Neural progenitor cell (in vitro differentiated cells): ENCODE results near the gene KLF4. TPM values are rescaled to one million over a fixed set of nuclear protein-coding genes. Genes with fewer than 3 reads are reported as not detected.

Experiments used
- DNase-seq: peaks from one replicate; pipeline ENCODE4 v3.0.0-alpha.2; 2016; ENCODE audit warnings: low spot score
- H2AFZ ChIP-seq: fragments of 200-600 bp; sonication (generic); replicated peaks from 2 replicates; pipeline ENCODE4 v1.6.1; 2016; ENCODE audit warnings: antibody characterized with exemption
- H3F3A ChIP-seq: fragments of 200-600 bp; sonication (generic); 2 replicates; pipeline ENCODE4 v1.6.1; 2016; ENCODE audit warnings: antibody characterized with exemption, low read depth
- H3K27ac ChIP-seq: fragments of 200-600 bp; sonication (generic); 2 replicates; pipeline ENCODE4 v1.5.1; 2016; ENCODE audit warnings: mild to moderate bottlenecking
- H3K27me3 ChIP-seq: fragments of 200-600 bp; sonication (generic); 2 replicates; pipeline ENCODE4 v1.6.1; 2016; ENCODE audit warnings: mild to moderate bottlenecking, moderate library complexity
- H3K36me3 ChIP-seq: fragments of 200-600 bp; sonication (generic); 2 replicates; pipeline ENCODE4 v1.5.1; 2016
- H3K4me1 ChIP-seq: fragments of 200-600 bp; sonication (generic); 2 replicates; pipeline ENCODE4 v1.6.1; 2016; ENCODE audit warnings: mixed run types
- H3K4me2 ChIP-seq: fragments of 200-600 bp; sonication (generic); 2 replicates; pipeline ENCODE4 v1.6.1; 2016
- H3K4me3 ChIP-seq: fragments of 200-600 bp; sonication (generic); 2 replicates; pipeline ENCODE4 v1.5.1; 2016
- H3K79me2 ChIP-seq: fragments of 200-600 bp; sonication (generic); 2 replicates; pipeline ENCODE4 v1.6.1; 2016; ENCODE audit warnings: low read depth
- H3K9ac ChIP-seq: fragments of 200-600 bp; sonication (generic); 2 replicates; pipeline ENCODE4 v1.6.1; 2016
- H3K9me3 ChIP-seq: fragments of 200-600 bp; sonication (generic); 2 replicates; pipeline ENCODE4 v1.5.1; 2016; ENCODE audit warnings: low read depth
- H4K20me1 ChIP-seq: fragments of 200-600 bp; sonication (generic); 2 replicates; pipeline ENCODE4 v1.6.1; 2016; ENCODE audit warnings: low read depth
- H3K27ac Mint-ChIP-seq: 3 replicates; pipeline ENCODE4 v1.8.0; 2021; ENCODE audit warnings: mixed read lengths
- H3K27me3 Mint-ChIP-seq: 2 replicates; pipeline ENCODE4 v1.8.0; 2022; ENCODE audit warnings: low read depth, mild to moderate bottlenecking, inconsistent platforms, moderate library complexity, mixed read lengths; ENCODE audit not compliant: insufficient read depth
- H3K36me3 Mint-ChIP-seq: 3 replicates; pipeline ENCODE4 v1.8.0; 2021; ENCODE audit warnings: mixed read lengths
- H3K4me1 Mint-ChIP-seq: 3 replicates; pipeline ENCODE4 v1.8.0; 2021; ENCODE audit warnings: mixed read lengths
- H3K4me3 Mint-ChIP-seq: 3 replicates; pipeline ENCODE4 v1.8.0; 2021; ENCODE audit warnings: mild to moderate bottlenecking, moderate library complexity, mixed read lengths
- H3K9me3 Mint-ChIP-seq: 3 replicates; pipeline ENCODE4 v1.8.0; 2020; ENCODE audit warnings: mixed read lengths
- EZH2 ChIP-seq: fragments of 200-600 bp; sonication (generic); IDR thresholded peaks from 2 replicates; pipeline ENCODE4 v1.6.1; 2017; ENCODE audit warnings: antibody characterized with exemption, mild to moderate bottlenecking, moderate library complexity
- EZH2phosphoT487 ChIP-seq: fragments of 200-600 bp; sonication (generic); IDR thresholded peaks from 2 replicates; pipeline ENCODE4 v1.6.1; 2017; ENCODE audit warnings: antibody characterized with exemption
- total RNA-seq: library from RNA; depleted of rRNA; stranded (reverse); fragments of >200 nt; gene quantifications from 2 replicates; pipeline ENCODE4 v1.2.3, GENCODE V29; 2015; ENCODE audit warnings: low replicate concordance
- TF ChIP-seq, protein P1 (sequence below): fragments of 200-600 bp; sonication (generic); IDR thresholded peaks from 2 replicates; pipeline ENCODE4 v1.5.1; 2017; ENCODE audit warnings: antibody characterized with exemption, mild to moderate bottlenecking

Gene KLF4
- total RNA-seq, 1 donor from 2014 or later = 0.51 TPM

DNA sequence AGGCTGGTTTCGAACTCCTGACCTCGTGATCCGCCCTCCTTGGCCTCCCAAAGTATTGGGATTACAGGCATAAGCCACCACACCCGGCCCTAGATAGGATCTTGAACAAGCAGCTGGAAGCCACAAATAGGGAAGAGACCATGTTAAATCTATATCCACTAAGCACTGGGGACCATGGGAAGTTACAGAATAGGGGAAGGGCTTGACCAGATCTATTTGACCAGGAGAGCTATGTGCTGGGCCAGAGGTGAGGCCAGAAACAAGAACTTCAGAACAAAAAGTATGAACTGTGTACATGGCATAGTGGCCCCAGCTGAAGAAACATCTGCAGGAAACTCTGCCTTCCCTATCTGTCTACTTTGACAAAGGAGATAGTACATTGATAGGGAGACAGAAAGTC is 10.8 kb downstream of the KLF4 start:
- Histone ChIP-seq H3K9me3 (no peaks in the 10 kb centered on the region), H3K4me2 (no peak overlapping the region), H3K9ac (no peak overlapping the region), H3K36me3 (no peaks in the 10 kb centered on the region), H2AFZ (peak overlapping the region; percentile 38), H3K79me2 (no peaks in the 10 kb centered on the region), H4K20me1 (no peaks in the 10 kb centered on the region), H3K4me3 (no peak overlapping the region), H3K27me3 (no peaks in the 10 kb centered on the region), H3K27ac (no peak overlapping the region), H3K4me1 (peaks cover 5% of the 10 kb centered on the region), H3F3A (peaks cover under 1% of the 10 kb centered on the region)
- H3K27me3 Mint-ChIP-seq = peaks cover 8% of the 10 kb centered on the region
- no peaks in the 10 kb centered on the region for H3K9me3 Mint-ChIP-seq
- H3K27ac Mint-ChIP-seq = no peak overlapping the region
- H3K4me3 Mint-ChIP-seq = no peak overlapping the region
- TF ChIP-seq EZH2 (no peak), EZH2phosphoT487 (no peak)
- TF ChIP-seq, protein P1, sequence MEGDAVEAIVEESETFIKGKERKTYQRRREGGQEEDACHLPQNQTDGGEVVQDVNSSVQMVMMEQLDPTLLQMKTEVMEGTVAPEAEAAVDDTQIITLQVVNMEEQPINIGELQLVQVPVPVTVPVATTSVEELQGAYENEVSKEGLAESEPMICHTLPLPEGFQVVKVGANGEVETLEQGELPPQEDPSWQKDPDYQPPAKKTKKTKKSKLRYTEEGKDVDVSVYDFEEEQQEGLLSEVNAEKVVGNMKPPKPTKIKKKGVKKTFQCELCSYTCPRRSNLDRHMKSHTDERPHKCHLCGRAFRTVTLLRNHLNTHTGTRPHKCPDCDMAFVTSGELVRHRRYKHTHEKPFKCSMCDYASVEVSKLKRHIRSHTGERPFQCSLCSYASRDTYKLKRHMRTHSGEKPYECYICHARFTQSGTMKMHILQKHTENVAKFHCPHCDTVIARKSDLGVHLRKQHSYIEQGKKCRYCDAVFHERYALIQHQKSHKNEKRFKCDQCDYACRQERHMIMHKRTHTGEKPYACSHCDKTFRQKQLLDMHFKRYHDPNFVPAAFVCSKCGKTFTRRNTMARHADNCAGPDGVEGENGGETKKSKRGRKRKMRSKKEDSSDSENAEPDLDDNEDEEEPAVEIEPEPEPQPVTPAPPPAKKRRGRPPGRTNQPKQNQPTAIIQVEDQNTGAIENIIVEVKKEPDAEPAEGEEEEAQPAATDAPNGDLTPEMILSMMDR = no peak
- DNase-seq = no peak
- H3K4me1 Mint-ChIP-seq = peaks cover 2% of the 10 kb centered on the region
- no peaks in the 10 kb centered on the region for H3K36me3 Mint-ChIP-seq

DNA sequence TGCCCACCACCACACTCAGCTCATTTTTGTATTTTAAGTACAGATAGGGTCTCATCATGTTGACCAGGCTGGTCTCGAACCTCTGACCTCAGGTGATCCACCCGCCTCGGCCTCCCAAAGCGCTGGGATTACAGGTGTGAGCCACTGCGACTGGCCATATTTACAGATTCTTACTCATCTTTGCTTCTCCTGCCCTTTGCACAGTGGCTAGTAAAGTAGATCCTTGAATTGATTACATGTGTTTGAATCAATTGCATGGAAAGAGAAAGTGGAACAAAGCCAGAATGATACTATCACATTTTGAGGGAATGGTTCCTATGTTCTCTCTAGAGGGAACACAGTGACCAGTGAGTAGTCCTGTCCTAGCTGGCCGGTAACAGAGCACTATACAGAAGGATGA is 15.4 kb downstream of the KLF4 start:
- Mint-ChIP-seq H3K9me3 (no peaks in the 10 kb centered on the region), H3K27me3 (peaks cover 8% of the 10 kb centered on the region), H3K4me1 (peaks cover 14% of the 10 kb centered on the region), H3K27ac (no peak overlapping the region), H3K36me3 (no peaks in the 10 kb centered on the region), H3K4me3 (no peak overlapping the region)
- H2AFZ ChIP-seq = no peak overlapping the region
- H3K79me2 ChIP-seq = no peaks in the 10 kb centered on the region
- no peak for DNase-seq
- no peak overlapping the region for H3K27ac ChIP-seq
- no peaks in the 10 kb centered on the region for H3K9me3 ChIP-seq
- peaks cover 19% of the 10 kb centered on the region for H3F3A ChIP-seq
- no peak overlapping the region for H3K4me3 ChIP-seq
- H3K36me3 ChIP-seq = no peaks in the 10 kb centered on the region
- H3K4me1 ChIP-seq = peaks cover 16% of the 10 kb centered on the region
- H3K4me2 ChIP-seq = no peak overlapping the region
- H3K27me3 ChIP-seq = no peaks in the 10 kb centered on the region
- H3K9ac ChIP-seq = no peak overlapping the region
- H4K20me1 ChIP-seq = no peaks in the 10 kb centered on the region
- TF ChIP-seq EZH2 (no peak), EZH2phosphoT487 (no peak)
- TF ChIP-seq, protein P1 = no peak

DNA sequence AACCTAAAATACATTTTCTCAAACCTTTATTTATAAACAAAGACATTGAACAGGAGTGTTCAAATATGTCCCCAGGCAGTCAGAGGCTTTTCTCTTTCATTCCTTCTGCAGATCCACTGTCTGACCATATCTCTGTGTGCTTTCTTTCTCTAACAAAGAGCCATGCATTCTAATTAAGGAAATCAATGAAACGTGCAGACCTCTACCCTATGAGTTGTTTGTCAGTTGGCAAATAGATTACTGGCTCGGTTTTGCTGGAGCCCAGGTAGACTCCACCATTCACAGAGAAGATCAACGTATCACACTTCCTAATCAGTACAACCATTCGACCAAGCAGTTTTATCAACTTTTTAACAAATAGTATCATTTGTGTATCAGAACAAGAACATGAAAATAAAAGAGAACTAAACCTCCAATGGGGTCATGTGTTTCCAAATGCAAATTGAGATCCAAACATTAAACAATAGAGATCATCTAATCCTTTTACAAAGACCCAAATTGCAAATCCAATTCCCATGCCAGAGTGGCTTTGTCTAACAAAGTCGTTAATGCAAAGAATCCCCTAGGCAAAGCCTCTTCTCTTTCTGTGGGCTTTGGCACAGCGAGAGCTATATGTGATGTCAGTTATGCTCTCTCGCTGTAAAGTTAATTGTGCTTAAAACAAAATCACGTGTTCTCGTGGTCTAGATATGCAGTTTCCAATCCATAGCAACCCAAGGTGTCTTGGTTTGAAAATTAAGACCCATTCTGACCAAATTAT is 16.8 kb downstream of the KLF4 start:
- no peaks in the 10 kb centered on the region for H3K9me3 ChIP-seq
- peak overlapping the region; percentile 27 for H3K4me3 ChIP-seq
- peaks cover 16% of the 10 kb centered on the region for H3K4me1 ChIP-seq
- TF ChIP-seq EZH2 (no peak), EZH2phosphoT487 (peak; percentile 26)
- TF ChIP-seq, protein P1 = no peak
- no peaks in the 10 kb centered on the region for H4K20me1 ChIP-seq
- H3F3A ChIP-seq = peaks cover 19% of the 10 kb centered on the region
- H3K9ac ChIP-seq = no peak overlapping the region
- peak; percentile 88 for DNase-seq
- H3K27ac ChIP-seq = peak overlapping the region; percentile 91
- peaks cover 5% of the 10 kb centered on the region for H3K27me3 Mint-ChIP-seq
- H3K9me3 Mint-ChIP-seq = no peaks in the 10 kb centered on the region
- H3K4me1 Mint-ChIP-seq = peaks cover 14% of the 10 kb centered on the region
- no peak overlapping the region for H3K4me3 Mint-ChIP-seq
- peak overlapping the region; percentile 63 for H3K4me2 ChIP-seq
- no peaks in the 10 kb centered on the region for H3K36me3 Mint-ChIP-seq
- no peak overlapping the region for H2AFZ ChIP-seq
- no peak overlapping the region for H3K27ac Mint-ChIP-seq
- H3K27me3 ChIP-seq = no peaks in the 10 kb centered on the region
- no peaks in the 10 kb centered on the region for H3K79me2 ChIP-seq
- no peaks in the 10 kb centered on the region for H3K36me3 ChIP-seq
